Ovary (tissue), 3 donors: Measurements from ENCODE around the gene NUAK1.

Experiments
- CTCF ChIP-seq, 3 donors: fragments of 450-650 bp in 2 of 3; fragments of 200-600 bp in 1 of 3; IDR thresholded peaks; one replicate each; pipeline versions ENCODE4 v1.5.1 to v1.8.0; 2016 to 2022; ENCODE audit warnings: antibody characterized with exemption in 3 of 3, mild to moderate bottlenecking in 1 of 3
- EP300 ChIP-seq: sonication (generic); formaldehyde crosslinking; IDR thresholded peaks from one replicate; pipeline ENCODE4 v1.6.1; 2017; ENCODE audit warnings: antibody characterized with exemption
- POLR2A ChIP-seq: fragments of 450-650 bp; IDR thresholded peaks from one replicate; pipeline ENCODE4 v1.6.1; 2017; ENCODE audit warnings: antibody characterized with exemption, mild to moderate bottlenecking, moderate library complexity
- donor health status: DM: no; HTN: no; CAD: no.

- TF ChIP-seq CTCF (IDR thresholded peaks at IDR 0.05) (no peak), EP300 (no peak), POLR2A (no peak)
Observed at GRCh38 chr12:106023039-106023438, 115.7 kb downstream of the NUAK1 start.
